Sigmoid colon (tissue), 4 donors: ENCODE data around the gene VPS39.

Experiments
- EP300 ChIP-seq, 4 donors: sonication (generic); formaldehyde crosslinking; IDR thresholded peaks; one replicate each; pipeline ENCODE4 v1.6.1; 2017; ENCODE audit warnings: antibody characterized with exemption in 4 of 4
- POLR2A ChIP-seq, 2 donors: fragments of 450-650 bp; IDR thresholded peaks; one replicate each; pipeline ENCODE4 v1.6.1; 2016; ENCODE audit warnings: antibody characterized with exemption in 2 of 2, mild to moderate bottlenecking in 2 of 2, moderate library complexity in 2 of 2
- POLR2AphosphoS5 ChIP-seq, 4 donors: sonication (generic); formaldehyde crosslinking; IDR thresholded peaks; one replicate each; pipeline ENCODE4 v1.6.1; 2017; ENCODE audit warnings: antibody characterized with exemption in 4 of 4
- TF ChIP-seq, protein P1 (sequence below), 4 experiments: fragments of 450-650 bp in 3 of 4; fragments of 200-600 bp in 1 of 4; IDR thresholded peaks; one replicate each; pipeline ENCODE4 v1.5.1; 2016 to 2019; ENCODE audit warnings: antibody characterized with exemption in 4 of 4, mild to moderate bottlenecking in 3 of 4, moderate library complexity in 2 of 4

DNA sequence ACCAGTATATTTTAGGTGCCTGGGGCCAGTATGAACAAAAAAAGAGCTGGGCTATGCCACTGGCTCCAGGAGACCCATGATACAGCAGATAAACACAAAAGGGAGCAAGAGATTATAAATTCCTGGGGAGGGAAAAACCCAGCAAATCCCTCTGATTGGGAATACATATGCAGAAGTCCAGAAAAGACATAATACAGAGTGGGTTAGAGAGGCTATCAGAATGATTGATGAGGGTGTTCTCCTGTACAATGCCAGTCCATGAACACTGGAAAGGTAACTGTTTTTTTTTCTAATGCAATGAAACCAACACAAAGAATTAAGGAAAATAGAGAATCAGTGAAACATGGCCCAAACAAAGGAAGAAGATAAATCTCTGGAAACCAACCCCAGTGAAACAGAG is 5.4 kb upstream of the VPS39 start:
- TF ChIP-seq POLR2AphosphoS5 (IDR thresholded peaks at IDR 0.05) (no peak), POLR2A (IDR thresholded peaks at IDR 0.05) (no peak), EP300 (IDR thresholded peaks at IDR 0.05) (no peak)
- TF ChIP-seq, protein P1, sequence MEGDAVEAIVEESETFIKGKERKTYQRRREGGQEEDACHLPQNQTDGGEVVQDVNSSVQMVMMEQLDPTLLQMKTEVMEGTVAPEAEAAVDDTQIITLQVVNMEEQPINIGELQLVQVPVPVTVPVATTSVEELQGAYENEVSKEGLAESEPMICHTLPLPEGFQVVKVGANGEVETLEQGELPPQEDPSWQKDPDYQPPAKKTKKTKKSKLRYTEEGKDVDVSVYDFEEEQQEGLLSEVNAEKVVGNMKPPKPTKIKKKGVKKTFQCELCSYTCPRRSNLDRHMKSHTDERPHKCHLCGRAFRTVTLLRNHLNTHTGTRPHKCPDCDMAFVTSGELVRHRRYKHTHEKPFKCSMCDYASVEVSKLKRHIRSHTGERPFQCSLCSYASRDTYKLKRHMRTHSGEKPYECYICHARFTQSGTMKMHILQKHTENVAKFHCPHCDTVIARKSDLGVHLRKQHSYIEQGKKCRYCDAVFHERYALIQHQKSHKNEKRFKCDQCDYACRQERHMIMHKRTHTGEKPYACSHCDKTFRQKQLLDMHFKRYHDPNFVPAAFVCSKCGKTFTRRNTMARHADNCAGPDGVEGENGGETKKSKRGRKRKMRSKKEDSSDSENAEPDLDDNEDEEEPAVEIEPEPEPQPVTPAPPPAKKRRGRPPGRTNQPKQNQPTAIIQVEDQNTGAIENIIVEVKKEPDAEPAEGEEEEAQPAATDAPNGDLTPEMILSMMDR (IDR thresholded peaks at IDR 0.05), result no peak
